ENCODE data around the gene MOB1A.
"Not testable (repeated sequence)": the region's sequence is repeated elsewhere in the genome, so short reads cannot be mapped to it uniquely, and the experiment has no call there.

The MOB1A gene

GRCh38 chr2:74149247-74149525, 29.5 kb downstream of the MOB1A start:
- peaks cover 6% of the 10 kb centered on the region for H3K36me3 Mint-ChIP-seq
- peaks cover 12% of the 10 kb centered on the region for H3K4me1 Mint-ChIP-seq
- H3K27me3 Mint-ChIP-seq, result no peaks in the 10 kb centered on the region
- no peak overlapping the region for H3K27ac Mint-ChIP-seq
- H3K4me3 Mint-ChIP-seq, result no peak overlapping the region
- DNase-seq (ENCODE audit: low spot score in 2 of 2), result no peak
- ATAC-seq (ENCODE audit: low read depth), result no peak
- no peaks in the 10 kb centered on the region for H3K9me3 Mint-ChIP-seq

GRCh38 chr2:74148457-74149246, 30.0 kb downstream of the MOB1A start:
- Mint-ChIP-seq H3K4me3 (no peak overlapping the region), H3K27ac (no peak overlapping the region), H3K4me1 (peaks cover 11% of the 10 kb centered on the region), H3K27me3 (no peaks in the 10 kb centered on the region), H3K36me3 (peaks cover 6% of the 10 kb centered on the region), H3K9me3 (no peaks in the 10 kb centered on the region)
- ATAC-seq (ENCODE audit: low read depth), result no peak
- no peak for DNase-seq (ENCODE audit: low spot score in 2 of 2)

- no peaks in the 10 kb centered on the region for H3K27me3 Mint-ChIP-seq
- no peaks in the 10 kb centered on the region for H3K9me3 Mint-ChIP-seq
- H3K4me3 Mint-ChIP-seq, result no peak within 1 kb of the TSS
- H3K36me3 Mint-ChIP-seq, result peaks cover 3% of the 10 kb centered on the region
- no peak within 1 kb of the TSS for H3K27ac Mint-ChIP-seq
- DNase-seq (ENCODE audit: low spot score in 2 of 2), result peak; percentile 79 to 88
- ATAC-seq (ENCODE audit: low read depth), result peak; percentile 91
- peaks cover 6% of the 10 kb centered on the region for H3K4me1 Mint-ChIP-seq
These were observed 30.8 kb downstream of the MOB1A start, which contains the start of gene BOLA3 for GRCh38 chr2:74147727-74148456. TSS of gene BOLA3 (minus strand) at chr2:74147912. CDS start at chr2:74147874, 38 bp downstream.

GRCh38 chr2:74146929-74147726, 31.6 kb downstream of the MOB1A start:
- H3K4me1 Mint-ChIP-seq, result peaks cover 9% of the 10 kb centered on the region
- H3K27ac Mint-ChIP-seq, result no peak overlapping the region
- peaks cover 3% of the 10 kb centered on the region for H3K36me3 Mint-ChIP-seq
- ATAC-seq (ENCODE audit: low read depth) (peak; percentile 36), DNase-seq (ENCODE audit: low spot score in 2 of 2) (no peak)
- H3K27me3 Mint-ChIP-seq, result no peaks in the 10 kb centered on the region
- no peak overlapping the region for H3K4me3 Mint-ChIP-seq
- H3K9me3 Mint-ChIP-seq, result no peaks in the 10 kb centered on the region

GRCh38 chr2:74142340-74142739, 36.3 kb downstream of the MOB1A start:
- no peak for ATAC-seq (ENCODE audit: low read depth)

GRCh38 chr2:74138600-74139323, 39.9 kb downstream of the MOB1A start:
- Mint-ChIP-seq H3K36me3 (peaks cover 7% of the 10 kb centered on the region), H3K4me3 (no peak overlapping the region), H3K9me3 (no peaks in the 10 kb centered on the region), H3K27ac (no peak overlapping the region), H3K4me1 (peaks cover 8% of the 10 kb centered on the region), H3K27me3 (no peaks in the 10 kb centered on the region)
- DNase-seq (ENCODE audit: low spot score in 2 of 2), result no peak
- no peak for ATAC-seq (ENCODE audit: low read depth)

More at GRCh38 chr2:74142340-74142739, 36.3 kb downstream of the MOB1A start:
- Mint-ChIP-seq H3K4me3 (no peak overlapping the region), H3K4me1 (peaks cover 12% of the 10 kb centered on the region), H3K36me3 (peaks cover 2% of the 10 kb centered on the region), H3K27me3 (no peaks in the 10 kb centered on the region), H3K9me3 (no peaks in the 10 kb centered on the region), H3K27ac (no peak overlapping the region)
- DNase-seq (ENCODE audit: low spot score in 2 of 2), result no peak

- Mint-ChIP-seq H3K9me3 (no peaks in the 10 kb centered on the region), H3K27ac (no peak overlapping the region), H3K27me3 (no peaks in the 10 kb centered on the region), H3K4me3 (no peak overlapping the region), H3K36me3 (peaks cover 9% of the 10 kb centered on the region), H3K4me1 (peaks cover 8% of the 10 kb centered on the region)
- DNase-seq (ENCODE audit: low spot score in 2 of 2) (no peak), ATAC-seq (ENCODE audit: low read depth) (no peak)
These were observed 40.8 kb downstream of the MOB1A start for GRCh38 chr2:74137651-74138599.

- H3K36me3 Mint-ChIP-seq, result peaks cover 7% of the 10 kb centered on the region
- H3K27ac Mint-ChIP-seq, result no peak overlapping the region
- ATAC-seq (ENCODE audit: low read depth) (no peak), DNase-seq (ENCODE audit: low spot score in 2 of 2) (no peak)
- no peaks in the 10 kb centered on the region for H3K27me3 Mint-ChIP-seq
- no peaks in the 10 kb centered on the region for H3K4me1 Mint-ChIP-seq
- no peak overlapping the region for H3K4me3 Mint-ChIP-seq
- H3K9me3 Mint-ChIP-seq, result no peaks in the 10 kb centered on the region
These were observed 46.8 kb downstream of the MOB1A start for GRCh38 chr2:74131901-74132300.

- H3K27me3 Mint-ChIP-seq, result no peaks in the 10 kb centered on the region
- ATAC-seq (ENCODE audit: low read depth) (no peak), DNase-seq (ENCODE audit: low spot score in 2 of 2) (no peak)
- no peak overlapping the region for H3K27ac Mint-ChIP-seq
- H3K36me3 Mint-ChIP-seq, result peaks cover 7% of the 10 kb centered on the region
- H3K4me3 Mint-ChIP-seq, result no peak overlapping the region
- H3K9me3 Mint-ChIP-seq, result no peaks in the 10 kb centered on the region
- no peaks in the 10 kb centered on the region for H3K4me1 Mint-ChIP-seq
These were observed 48.3 kb downstream of the MOB1A start for GRCh38 chr2:74130211-74130995.

- DNase-seq (ENCODE audit: low spot score in 2 of 2) (no peak), ATAC-seq (ENCODE audit: low read depth) (no peak)
- Mint-ChIP-seq H3K36me3 (peaks cover 2% of the 10 kb centered on the region), H3K9me3 (no peaks in the 10 kb centered on the region), H3K4me3 (no peak overlapping the region), H3K27ac (no peak overlapping the region), H3K4me1 (no peaks in the 10 kb centered on the region), H3K27me3 (no peaks in the 10 kb centered on the region)
These were observed 50.5 kb downstream of the MOB1A start for GRCh38 chr2:74128206-74128605.

GRCh38 chr2:74123955-74124354, 54.7 kb downstream of the MOB1A start:
- not testable (repeated sequence) for H3K9me3 Mint-ChIP-seq; H3K27me3 Mint-ChIP-seq; H3K4me3 Mint-ChIP-seq; H3K27ac Mint-ChIP-seq; DNase-seq (ENCODE audit: low spot score in 2 of 2); ATAC-seq (ENCODE audit: low read depth); H3K4me1 Mint-ChIP-seq
- H3K36me3 Mint-ChIP-seq, result peaks cover 11% of the 10 kb centered on the region

- not testable (repeated sequence) for H3K27ac Mint-ChIP-seq; H3K4me1 Mint-ChIP-seq; H3K27me3 Mint-ChIP-seq; H3K9me3 Mint-ChIP-seq; ATAC-seq (ENCODE audit: low read depth); H3K4me3 Mint-ChIP-seq; DNase-seq (ENCODE audit: low spot score in 2 of 2)
- peaks cover 11% of the 10 kb centered on the region for H3K36me3 Mint-ChIP-seq
These were observed 56.8 kb downstream of the MOB1A start for GRCh38 chr2:74121846-74122245.

Data from memory B cell (primary cell).